GM04503 (cell line): ENCODE results near the gene SERINC5.
"Not testable (repeated sequence)": the region's sequence is repeated elsewhere in the genome, so short reads cannot be mapped to it uniquely, and the experiment has no call there.

Experiments used
- DNase-seq: peaks from one replicate; pipeline ENCODE4 v3.0.0-alpha.2; 2012; ENCODE audit warnings: low read depth

SERINC5 gene

GRCh38 chr5:80168388-80169028 is 87.3 kb downstream of the SERINC5 start:
- no peak for DNase-seq

GRCh38 chr5:80165452-80165851 is 90.4 kb downstream of the SERINC5 start:
- no peak for DNase-seq

GRCh38 chr5:80161165-80161564 is 94.7 kb downstream of the SERINC5 start:
- DNase-seq: no peak

DNA sequence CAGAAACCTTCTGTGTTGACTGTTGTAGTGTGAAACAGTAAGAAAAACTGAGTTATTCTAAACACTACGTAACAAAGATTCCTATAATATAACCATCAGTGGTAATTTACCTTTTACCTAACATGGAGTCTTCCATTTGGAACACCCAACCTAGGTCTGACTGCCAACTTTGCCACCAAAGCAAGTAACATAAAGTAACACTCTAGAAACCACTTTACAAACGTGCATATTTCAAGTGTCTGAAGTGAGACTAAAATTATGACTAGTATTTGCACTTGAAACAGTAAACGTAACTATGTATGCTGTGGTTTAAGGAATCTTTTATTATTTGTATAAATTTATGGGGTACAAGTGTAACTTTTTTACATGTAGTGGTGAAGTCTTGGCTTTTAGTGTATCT is 95.6 kb downstream of the SERINC5 start:
- DNase-seq: no peak

GRCh38 chr5:80159133-80159815 is 96.6 kb downstream of the SERINC5 start:
- DNase-seq: no peak

- no peak for DNase-seq
These were observed 99.7 kb downstream of the SERINC5 start for GRCh38 chr5:80156156-80156555.

- DNase-seq: no peak
These were observed 101.1 kb downstream of the SERINC5 start for GRCh38 chr5:80154749-80155148.

DNA sequence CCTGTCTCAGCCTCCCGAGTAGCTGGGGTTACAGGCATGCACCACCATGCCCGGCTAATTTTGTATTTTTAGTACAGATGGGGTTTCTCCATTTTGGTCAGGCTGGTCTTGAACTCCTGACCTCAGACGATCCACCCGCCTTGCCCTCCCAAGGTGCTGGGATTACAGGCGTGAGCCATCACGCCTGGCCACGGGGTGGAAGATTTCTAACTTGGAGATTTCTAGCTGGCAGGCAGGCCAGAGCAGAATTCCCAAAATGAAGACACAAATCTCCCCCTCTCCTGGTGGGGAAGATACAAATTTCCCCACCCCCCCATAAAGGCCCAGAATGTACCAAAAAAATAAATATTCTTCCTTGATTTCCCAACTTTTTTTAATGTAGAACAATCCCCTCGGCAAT is 101.6 kb downstream of the SERINC5 start:
- not testable (repeated sequence) for DNase-seq

DNA sequence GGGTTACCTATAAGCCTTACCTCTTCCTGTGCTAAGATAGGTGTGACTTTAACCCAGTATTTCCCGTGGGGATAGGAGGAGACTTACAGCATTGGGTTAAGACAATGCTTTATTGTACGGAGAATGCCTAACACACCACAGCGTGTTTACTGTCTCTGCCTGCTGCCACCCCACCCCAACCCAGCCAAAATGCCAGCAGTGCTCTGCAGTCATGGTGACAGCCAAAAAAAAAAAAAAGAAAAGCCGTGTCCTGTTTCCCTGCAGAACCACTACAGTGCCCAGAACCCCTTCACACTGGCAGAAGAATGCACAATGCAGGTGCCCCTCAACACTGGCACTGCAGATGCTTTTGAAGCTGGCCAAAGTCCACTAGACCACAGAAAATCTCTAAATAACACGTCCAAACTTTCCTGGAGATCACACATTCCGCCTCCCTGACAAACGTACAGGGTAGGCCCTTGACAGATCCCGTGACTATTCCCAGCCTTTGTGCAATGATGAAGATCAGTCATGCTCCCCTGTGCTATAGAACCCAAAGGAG is 102.2 kb downstream of the SERINC5 start:
- no peak for DNase-seq

- DNase-seq: no peak
These were observed 103.1 kb downstream of the SERINC5 start for GRCh38 chr5:80152778-80153177.

GRCh38 chr5:80151890-80152289 is 104.0 kb downstream of the SERINC5 start:
- no peak for DNase-seq

GRCh38 chr5:80150731-80151130 is 105.1 kb downstream of the SERINC5 start:
- no peak for DNase-seq

DNA sequence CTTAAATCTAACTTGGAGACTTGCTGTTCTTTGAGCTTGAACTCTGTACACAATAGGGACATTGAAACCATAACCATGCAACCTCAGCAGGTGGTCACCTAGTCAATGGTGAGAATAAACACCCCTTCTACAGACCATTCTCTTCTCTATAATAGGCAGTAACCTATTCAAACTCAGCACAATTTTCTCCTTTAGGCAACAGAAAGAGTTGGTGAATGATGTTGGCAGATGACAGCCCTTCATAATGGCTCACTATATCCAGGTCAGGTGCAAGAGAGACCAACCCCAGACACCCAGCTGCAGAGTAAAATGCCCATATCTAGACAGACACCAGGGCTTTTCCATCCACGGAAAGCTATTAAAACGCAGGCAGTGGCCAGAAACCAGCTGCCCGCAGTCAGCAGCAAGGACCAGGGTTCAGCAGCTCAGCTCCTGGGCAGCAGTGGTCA is 106.7 kb downstream of the SERINC5 start:
- DNase-seq: no peak

DNA sequence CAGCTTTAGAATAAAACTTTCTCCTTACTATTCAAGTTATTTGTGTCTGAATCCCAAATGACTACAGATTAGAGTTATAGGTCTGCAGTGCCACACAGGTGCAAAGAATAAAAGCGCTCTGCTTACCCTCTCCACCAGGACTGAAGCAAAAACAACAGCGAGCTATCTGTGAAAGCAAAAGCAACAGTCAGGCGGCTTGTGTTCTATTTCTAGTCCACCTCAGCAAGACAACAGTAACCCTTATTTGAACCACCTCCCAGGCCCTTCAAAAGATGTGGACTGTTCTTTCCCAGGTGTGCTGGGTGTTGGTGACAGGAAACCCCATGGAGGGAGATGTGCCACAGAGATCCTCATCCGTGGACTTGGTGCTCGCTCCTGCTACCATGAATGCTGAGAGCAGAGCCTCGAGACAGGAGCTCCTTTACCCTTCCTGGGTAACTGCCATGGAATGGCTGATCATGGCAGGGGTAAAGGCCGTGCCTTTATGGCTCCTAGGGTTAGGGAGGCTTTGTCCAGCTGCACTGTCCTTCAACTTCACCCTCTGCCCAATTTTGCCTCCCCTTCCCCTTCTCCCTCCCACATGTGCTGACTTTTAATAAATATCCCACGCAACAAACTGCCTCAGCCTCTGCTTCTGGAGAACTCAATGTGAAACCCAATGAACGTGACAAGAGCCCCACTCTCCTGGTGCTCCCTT is 108.6 kb downstream of the SERINC5 start:
- no peak for DNase-seq

GRCh38 chr5:80146046-80146445 is 109.8 kb downstream of the SERINC5 start:
- DNase-seq: no peak

DNA sequence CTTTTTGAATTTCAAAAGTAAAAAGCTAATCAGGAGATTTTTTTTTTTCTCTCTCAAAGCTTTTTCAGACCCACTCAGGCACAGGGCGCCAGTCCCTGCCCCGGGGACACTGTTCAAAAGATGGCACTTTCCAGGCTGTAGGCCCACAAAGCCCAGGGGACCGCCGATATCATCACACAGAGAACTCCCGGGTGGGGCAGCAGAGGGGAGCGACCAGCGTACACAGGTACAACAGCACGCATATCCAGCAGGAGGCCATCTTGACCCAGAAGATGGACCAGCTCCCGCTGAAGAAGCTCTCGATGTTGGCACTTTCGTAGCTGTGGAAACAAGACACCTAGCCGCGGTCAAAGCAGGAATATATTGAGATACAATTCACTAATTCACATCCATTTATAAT is 112.4 kb downstream of the SERINC5 start:
- no peak for DNase-seq

- no peak for DNase-seq
These were observed 112.9 kb downstream of the SERINC5 start for GRCh38 chr5:80142996-80143395.

GRCh38 chr5:80141681-80142080 is 114.2 kb downstream of the SERINC5 start:
- peak; percentile 24 for DNase-seq

GRCh38 chr5:80141147-80141671 is 114.6 kb downstream of the SERINC5 start:
- DNase-seq: peak; percentile 72

DNA sequence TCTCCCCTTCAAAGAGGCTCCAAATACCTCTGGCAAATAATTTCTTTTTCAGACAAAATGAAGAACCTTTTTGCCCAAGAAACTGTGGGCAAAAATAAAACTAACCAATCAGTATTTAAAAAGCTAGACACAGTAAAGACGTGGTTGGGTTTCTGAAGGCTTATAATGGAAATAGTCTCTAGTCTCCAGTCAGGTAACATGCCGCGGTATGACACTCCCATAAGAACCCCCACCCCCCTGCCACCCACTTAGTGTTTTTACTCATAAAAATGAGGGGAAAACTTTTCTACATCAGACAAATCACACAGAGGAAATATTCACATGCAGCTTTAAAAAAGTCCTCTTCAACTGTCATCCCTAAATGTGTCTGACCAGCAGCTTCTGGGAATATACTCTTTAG is 115.4 kb downstream of the SERINC5 start:
- no peak for DNase-seq

GRCh38 chr5:80139466-80139972 is 116.3 kb downstream of the SERINC5 start:
- no peak for DNase-seq

DNA sequence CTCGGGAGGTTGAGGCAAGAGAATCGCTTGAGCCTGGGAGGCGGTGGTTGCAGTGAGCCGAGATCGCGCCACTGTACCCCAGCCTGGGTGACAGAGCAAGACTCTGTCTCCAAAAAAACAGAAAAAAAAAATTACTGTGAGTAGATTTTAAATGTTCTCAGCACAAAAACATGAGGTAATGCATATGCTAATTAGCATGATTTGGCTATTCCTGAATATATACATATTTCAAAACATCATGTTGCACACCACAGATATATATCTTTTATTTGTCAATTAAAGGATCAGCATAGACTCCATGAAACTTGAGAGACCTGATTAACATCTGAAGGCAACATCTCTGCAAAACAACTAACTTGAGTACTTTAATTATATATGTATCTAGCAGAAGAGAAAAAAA is 117.4 kb downstream of the SERINC5 start:
- DNase-seq: no peak
